HG03469 (cell line): Measurements from ENCODE around the gene TNF.

Source experiments
- ATAC-seq: cut with Tn5 transposase; IDR thresholded peaks from one replicate; pipeline ENCODE4 v1.9.1; 2021; ENCODE audit warnings: mild to moderate bottlenecking, moderate library complexity, moderate number of reproducible peaks; ENCODE audit not compliant: unreplicated experiment

The TNF gene

GRCh38 chr6:31575335-31575901 is at the start of gene TNF:
Gene TNF (plus strand): TSS chr6:31575565. CDS start chr6:31575742, 177 bp downstream.
- ATAC-seq: no peak

GRCh38 chr6:31525932-31526591 is 49.3 kb upstream of the TNF start:
- no peak for ATAC-seq

GRCh38 chr6:31528307-31528777 is 47.0 kb upstream of the TNF start:
- ATAC-seq: no peak

GRCh38 chr6:31528821-31529328 is 46.5 kb upstream of the TNF start, which contains the start of gene MCCD1:
Gene MCCD1 (plus strand): TSS chr6:31528962. CDS start chr6:31529015, 53 bp downstream.
- no peak for ATAC-seq

GRCh38 chr6:31529329-31530150 is 45.8 kb upstream of the TNF start:
- no peak for ATAC-seq

- ATAC-seq: no peak
These were observed 44.7 kb upstream of the TNF start for GRCh38 chr6:31530659-31531058.

GRCh38 chr6:31531162-31531561 is 44.2 kb upstream of the TNF start:
- no peak for ATAC-seq

GRCh38 chr6:31531771-31532643 is 43.4 kb upstream of the TNF start:
- no peak for ATAC-seq

- no peak for ATAC-seq
These were observed 42.5 kb upstream of the TNF start for GRCh38 chr6:31532644-31533454.

GRCh38 chr6:31533455-31533841 is 41.9 kb upstream of the TNF start:
- ATAC-seq: no peak

GRCh38 chr6:31534011-31534410 is 41.4 kb upstream of the TNF start:
- no peak for ATAC-seq

GRCh38 chr6:31534521-31535040 is 40.8 kb upstream of the TNF start:
- ATAC-seq: no peak

- no peak for ATAC-seq
These were observed 39.6 kb upstream of the TNF start for GRCh38 chr6:31535538-31536324.

GRCh38 chr6:31538805-31539400 is 36.5 kb upstream of the TNF start:
- ATAC-seq: no peak

- no peak for ATAC-seq
These were observed 34.7 kb upstream of the TNF start for GRCh38 chr6:31540640-31541039.

GRCh38 chr6:31541059-31541657 is 34.2 kb upstream of the TNF start:
- no peak for ATAC-seq

GRCh38 chr6:31541658-31542521 is 33.5 kb upstream of the TNF start, which contains the start of gene DDX39B:
Gene DDX39B (minus strand): TSS chr6:31542003. CDS start chr6:31540532, 1,471 bp downstream.
- peak; percentile 44 for ATAC-seq
